ENCODE measurements around the gene SCRG1.

GRCh38 chr4:173432430-173432829 is 33.5 kb upstream of the SCRG1 start:
- TF ChIP-seq CTCF (IDR thresholded peaks at IDR 0.05; ENCODE audit: low read depth, low read length) (no peak), MAX (IDR thresholded peaks at IDR 0.05; ENCODE audit: low read depth, low read length) (no peak), POLR2A (IDR thresholded peaks at IDR 0.05; ENCODE audit: extremely low read depth, insufficient read length) (no peak), MYC (IDR thresholded peaks at IDR 0.05; ENCODE audit: low read depth, low read length) (no peak)

All from NB4 (cell line).